Inflammatory macrophage treated with lipopolysaccharide for 1 hour (primary cell): Measurements from ENCODE around the gene TBC1D2B.
"Not testable (repeated sequence)": the region's sequence is repeated elsewhere in the genome, so short reads cannot be mapped to it uniquely, and the experiment has no call there.

Experiments
- DNase-seq, 2 donors: peaks; one replicate each; pipeline ENCODE4 v3.0.0-alpha.2; 2020 to 2022

Gene TBC1D2B

GRCh38 chr15:77971875-77972274 is 105.6 kb downstream of the TBC1D2B start:
- not testable (repeated sequence) for DNase-seq

- not testable (repeated sequence) for DNase-seq
These were observed 106.6 kb downstream of the TBC1D2B start for GRCh38 chr15:77970813-77971360.

GRCh38 chr15:77969055-77969454 is 108.5 kb downstream of the TBC1D2B start:
- DNase-seq, result no peak

GRCh38 chr15:77967798-77968197 is 109.7 kb downstream of the TBC1D2B start:
- DNase-seq, result no peak

DNA sequence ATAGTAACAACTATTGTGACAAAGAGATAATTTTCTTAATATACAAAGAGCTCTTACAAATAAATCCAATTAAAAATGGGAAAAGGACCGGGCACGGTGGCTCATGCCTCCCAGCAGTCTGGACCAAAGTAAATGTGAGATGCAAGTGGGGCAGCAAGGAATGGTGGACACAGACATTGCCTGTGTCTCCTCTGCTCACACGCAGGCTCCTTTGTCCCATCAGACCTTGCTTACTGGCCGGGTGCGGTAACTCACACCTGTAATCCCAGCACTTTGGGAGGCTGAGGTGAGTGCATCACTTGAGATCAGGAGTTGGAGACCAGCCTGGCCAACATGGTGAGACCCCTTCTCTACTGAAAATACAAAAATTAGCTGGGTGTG is 110.3 kb downstream of the TBC1D2B start:
- DNase-seq, result not testable (repeated sequence)

DNA sequence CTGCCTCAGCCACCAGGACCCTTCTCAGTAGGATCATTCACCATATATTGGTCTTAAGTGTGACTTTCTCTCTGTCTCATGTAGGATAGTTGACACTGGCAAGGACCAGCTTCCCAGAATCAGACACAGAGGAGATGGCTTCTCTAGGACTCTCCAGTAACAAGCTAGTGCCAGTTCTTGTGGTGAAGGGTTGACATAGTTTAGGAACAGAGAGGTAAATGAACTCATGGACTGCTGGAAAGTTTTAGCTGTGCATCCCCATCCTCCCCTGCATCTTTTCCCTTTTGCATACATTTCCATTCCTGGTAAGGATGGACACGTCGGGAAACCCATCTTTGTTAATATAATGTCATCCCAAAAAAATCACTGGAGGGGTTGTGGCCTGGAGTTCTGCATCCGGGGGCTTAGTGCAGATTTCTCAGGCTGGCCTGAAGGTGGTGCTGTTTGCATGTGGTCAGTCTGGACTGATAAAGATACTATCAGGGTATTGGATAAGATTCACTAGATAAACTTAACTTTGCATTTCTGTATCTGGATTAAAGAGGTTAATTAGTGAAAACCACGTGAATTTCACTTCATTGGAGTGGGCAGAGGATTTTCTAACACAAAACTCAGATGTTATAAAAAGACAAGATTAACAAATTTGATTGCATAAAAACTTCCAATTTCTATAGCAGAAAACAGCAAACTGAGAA is 110.8 kb downstream of the TBC1D2B start:
- peak; percentile 20 to 60 for DNase-seq

DNA sequence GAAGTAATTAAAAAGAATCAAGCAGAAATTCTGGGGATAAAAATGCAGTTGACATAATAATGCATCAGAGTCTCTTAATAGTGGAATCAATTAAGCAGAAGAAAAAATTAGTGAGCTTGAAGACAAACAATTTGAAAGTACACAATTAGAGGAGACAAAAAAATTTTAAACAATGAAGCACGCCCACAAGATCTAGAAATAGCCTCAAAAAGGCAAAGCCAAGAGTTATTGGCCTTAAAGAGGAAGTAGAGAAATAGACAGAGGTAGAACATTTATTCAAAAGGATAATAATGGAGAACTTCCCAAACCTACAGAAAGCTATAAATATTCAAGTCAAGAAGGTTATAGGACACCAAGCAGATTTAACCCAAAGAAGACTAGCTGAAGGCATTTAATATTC is 113.3 kb downstream of the TBC1D2B start:
- DNase-seq, result peak; percentile 22 to 32

- peak; percentile 41 to 91 for DNase-seq
These were observed 118.1 kb downstream of the TBC1D2B start for GRCh38 chr15:77959432-77959879.

DNA sequence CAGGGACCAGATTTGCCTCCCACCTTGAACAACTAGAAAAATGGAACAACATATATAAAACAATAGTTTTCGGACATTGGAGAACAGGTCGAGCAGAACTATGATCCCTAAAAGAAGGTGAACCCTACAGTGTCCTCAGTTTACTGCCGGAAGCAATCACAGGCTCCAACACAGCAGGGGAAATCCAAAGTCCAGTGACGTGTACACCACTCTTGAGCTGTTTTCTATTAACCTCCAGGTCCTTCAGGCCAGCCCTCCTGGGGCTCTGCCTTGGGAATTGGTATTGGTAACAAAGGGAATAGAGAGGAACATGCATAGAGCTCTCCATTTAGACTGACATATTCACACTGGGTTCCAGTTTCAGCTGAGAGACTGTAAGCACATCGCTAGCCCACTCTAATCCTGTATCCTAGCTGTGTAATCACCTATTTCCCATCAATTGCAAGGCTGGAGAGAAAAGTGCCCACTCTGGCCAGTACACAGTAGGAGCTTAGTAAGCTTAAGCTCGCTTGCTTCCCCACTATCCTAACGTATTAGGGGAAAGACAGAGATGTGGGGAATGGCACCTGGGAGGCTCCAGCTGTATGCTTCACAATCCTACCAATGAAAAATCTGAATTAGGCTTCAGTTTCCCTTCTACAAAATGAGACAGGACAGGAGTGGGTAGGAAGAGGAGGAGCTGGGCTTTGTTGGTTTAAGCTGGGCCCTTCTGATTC is 118.6 kb downstream of the TBC1D2B start:
- not testable (repeated sequence) for DNase-seq

DNA sequence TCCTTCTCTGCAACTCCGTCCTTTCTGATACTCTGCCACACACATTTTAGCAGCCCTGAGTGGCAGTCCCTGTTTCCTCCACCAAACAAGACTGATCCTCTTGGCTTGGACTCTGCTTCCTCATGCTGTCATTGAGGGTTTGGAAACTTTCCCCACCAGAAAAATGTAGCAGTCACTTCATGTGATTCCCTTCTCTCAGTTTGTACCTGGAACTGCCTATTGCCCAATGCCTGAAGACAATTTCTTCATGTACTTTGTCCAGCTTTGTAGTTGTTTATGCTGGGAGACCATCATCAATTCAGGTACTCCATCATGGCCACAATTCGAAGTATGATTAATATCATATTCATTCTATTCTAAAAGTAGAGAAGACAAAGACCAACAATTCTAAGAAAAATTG is 119.5 kb downstream of the TBC1D2B start:
- not testable (repeated sequence) for DNase-seq

GRCh38 chr15:77953926-77954325 is 123.6 kb downstream of the TBC1D2B start:
- not testable (repeated sequence) for DNase-seq

DNA sequence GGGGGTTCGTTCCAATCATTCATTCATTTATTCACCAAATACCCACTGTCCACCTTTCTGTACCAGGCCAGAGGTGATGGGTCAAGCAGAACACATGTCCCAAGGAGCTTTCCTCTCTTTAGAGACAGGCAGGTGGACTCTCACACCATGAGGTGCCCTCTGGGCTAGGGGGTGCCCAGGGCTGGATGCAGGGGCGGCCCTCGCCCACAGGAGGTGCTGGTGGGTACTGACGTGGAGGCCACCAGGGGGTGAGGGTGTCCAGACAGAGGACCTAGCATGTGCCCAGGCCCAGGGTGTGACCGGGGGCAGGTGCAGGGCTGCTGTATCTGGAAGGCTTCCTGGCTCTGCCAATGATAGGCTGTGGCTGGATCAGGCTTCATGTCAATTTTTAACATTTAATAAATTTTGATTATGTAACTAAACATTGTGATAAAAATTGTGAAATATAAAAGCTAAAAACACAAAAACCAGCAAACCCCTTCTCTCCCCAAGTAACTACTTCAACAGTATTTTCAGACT is 124.5 kb downstream of the TBC1D2B start:
- not testable (repeated sequence) for DNase-seq

GRCh38 chr15:77951105-77951786 is 126.3 kb downstream of the TBC1D2B start:
- DNase-seq, result not testable (repeated sequence)

GRCh38 chr15:77950470-77950869 is 127.0 kb downstream of the TBC1D2B start:
- not testable (repeated sequence) for DNase-seq

DNA sequence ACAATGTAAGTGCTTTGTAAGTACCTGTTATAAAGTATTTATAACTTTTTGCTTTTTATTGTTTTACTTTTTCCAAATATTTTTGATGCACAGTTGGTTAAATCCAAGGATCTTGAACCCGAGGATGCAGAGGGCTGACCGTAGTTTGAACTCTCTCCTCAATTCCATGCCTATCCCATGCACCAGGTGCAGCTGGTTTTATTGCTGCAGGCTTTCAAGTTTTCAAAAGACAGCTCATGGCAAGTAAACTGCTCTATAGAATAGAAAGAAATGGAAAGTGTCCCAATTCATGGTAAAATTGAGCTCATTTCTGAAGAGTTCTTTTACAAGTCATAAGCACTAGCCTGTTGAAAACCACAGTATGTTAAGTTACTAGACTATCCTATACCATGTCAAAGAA is 131.9 kb downstream of the TBC1D2B start:
- no peak for DNase-seq
